Coronary artery (tissue), 2 donors: ENCODE measurements around the gene NEUROD1.

ENCODE experiments used
- DNase-seq: peaks from one replicate; pipeline ENCODE4 v3.0.0-alpha.2; 2017; ENCODE audit warnings: low spot score
- H3K27ac ChIP-seq, 2 donors: fragments of 200-600 bp; sonication (generic); one replicate each; pipeline ENCODE4 v1.5.1; 2016 to 2019
- H3K4me3 ChIP-seq: fragments of 200-600 bp; sonication (generic); 2 replicates; pipeline ENCODE4 v1.5.1; 2016; ENCODE audit warnings: mild to moderate bottlenecking, moderate library complexity
- TF ChIP-seq, protein P1 (sequence below): fragments of 200-600 bp; sonication (generic); IDR thresholded peaks from one replicate; pipeline ENCODE4 v1.5.1; 2019; ENCODE audit warnings: antibody characterized with exemption

Gene NEUROD1

DNA sequence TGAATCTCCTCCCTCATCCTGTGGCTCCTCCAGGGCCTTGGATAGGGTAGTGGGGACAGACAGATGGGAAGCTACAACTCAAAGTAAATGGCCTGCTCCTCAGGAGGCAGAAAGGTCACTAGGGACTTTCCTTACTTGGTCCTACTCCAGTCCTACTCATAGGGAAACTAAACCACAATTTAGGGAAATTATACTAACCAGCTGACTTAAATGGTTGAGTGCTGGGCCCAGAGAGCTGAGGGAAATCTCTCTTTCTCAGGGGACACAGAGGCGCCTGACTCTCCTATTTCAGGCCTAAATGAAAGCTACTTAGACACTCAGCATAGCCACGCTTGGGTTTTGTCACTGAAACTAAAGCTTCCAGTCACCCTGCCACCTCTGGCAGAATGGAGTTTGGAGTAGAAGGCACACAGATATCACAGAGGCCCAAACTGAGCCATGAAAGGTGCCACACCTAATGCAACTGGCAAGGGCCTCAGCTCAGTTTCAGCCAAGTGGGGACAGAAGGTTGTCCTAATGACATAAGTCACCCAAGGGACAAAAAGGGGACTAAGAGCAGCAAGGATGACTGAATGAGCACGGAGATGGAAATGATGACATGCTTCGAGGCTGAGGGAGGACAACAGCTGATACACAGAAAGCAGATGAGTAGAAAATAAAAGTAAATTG is 47.5 kb downstream of the NEUROD1 start:
- TF ChIP-seq, protein P1, sequence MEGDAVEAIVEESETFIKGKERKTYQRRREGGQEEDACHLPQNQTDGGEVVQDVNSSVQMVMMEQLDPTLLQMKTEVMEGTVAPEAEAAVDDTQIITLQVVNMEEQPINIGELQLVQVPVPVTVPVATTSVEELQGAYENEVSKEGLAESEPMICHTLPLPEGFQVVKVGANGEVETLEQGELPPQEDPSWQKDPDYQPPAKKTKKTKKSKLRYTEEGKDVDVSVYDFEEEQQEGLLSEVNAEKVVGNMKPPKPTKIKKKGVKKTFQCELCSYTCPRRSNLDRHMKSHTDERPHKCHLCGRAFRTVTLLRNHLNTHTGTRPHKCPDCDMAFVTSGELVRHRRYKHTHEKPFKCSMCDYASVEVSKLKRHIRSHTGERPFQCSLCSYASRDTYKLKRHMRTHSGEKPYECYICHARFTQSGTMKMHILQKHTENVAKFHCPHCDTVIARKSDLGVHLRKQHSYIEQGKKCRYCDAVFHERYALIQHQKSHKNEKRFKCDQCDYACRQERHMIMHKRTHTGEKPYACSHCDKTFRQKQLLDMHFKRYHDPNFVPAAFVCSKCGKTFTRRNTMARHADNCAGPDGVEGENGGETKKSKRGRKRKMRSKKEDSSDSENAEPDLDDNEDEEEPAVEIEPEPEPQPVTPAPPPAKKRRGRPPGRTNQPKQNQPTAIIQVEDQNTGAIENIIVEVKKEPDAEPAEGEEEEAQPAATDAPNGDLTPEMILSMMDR, result no peak
- no peak overlapping the region for H3K27ac ChIP-seq
- no peak for DNase-seq
- no peak overlapping the region for H3K4me3 ChIP-seq

DNA sequence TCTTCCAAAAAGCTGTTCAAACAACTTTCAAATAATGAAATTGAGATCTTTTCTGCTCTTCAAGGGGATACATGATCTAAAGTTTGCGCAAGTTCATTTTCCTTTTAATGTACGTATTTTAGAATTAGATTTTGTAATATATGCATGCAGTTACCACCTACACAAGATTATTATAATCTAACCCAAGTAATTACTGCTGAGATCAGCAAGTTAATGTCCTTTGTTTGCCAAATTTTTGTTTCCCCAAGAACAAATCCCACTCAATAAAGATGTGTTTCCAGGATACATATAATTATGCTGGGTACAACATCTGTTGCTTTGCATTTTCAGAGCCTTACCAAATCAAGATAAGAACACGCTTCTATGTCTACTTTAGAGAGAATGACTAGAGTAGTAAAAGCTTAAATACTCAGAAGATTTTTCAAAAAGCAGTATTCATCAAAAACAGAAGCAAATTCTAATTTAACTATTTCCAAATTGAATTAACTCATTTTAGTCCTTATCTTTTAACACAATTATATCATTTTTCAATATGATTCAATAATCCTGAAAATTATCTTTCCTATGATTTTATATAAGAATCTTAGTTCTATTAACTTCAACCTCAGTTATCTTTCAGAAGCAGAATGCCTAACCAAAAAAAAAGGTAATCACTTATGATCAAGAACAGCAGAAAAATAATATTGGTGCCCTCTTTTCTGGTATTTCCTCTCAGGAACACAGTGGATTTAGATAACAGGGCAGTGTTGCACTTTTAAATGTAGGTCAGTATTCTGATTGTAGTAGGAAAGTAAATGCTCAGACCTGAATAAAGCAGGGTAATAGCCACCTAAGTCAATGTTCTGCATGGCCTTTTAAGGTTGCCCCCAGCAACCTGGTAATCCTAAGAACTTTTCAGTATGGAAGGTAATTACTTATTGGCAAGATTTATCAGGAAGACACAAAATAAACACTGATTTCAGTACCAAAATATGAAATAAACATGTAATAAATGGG is 51.4 kb downstream of the NEUROD1 start:
- H3K27ac ChIP-seq, result no peak overlapping the region
- no peak overlapping the region for H3K4me3 ChIP-seq
- no peak for DNase-seq
- TF ChIP-seq, protein P1, result no peak

GRCh38 chr2:181627545-181627944 is 52.8 kb downstream of the NEUROD1 start:
- no peak overlapping the region for H3K27ac ChIP-seq
- no peak overlapping the region for H3K4me3 ChIP-seq
- DNase-seq, result no peak
- TF ChIP-seq, protein P1, result no peak

DNA sequence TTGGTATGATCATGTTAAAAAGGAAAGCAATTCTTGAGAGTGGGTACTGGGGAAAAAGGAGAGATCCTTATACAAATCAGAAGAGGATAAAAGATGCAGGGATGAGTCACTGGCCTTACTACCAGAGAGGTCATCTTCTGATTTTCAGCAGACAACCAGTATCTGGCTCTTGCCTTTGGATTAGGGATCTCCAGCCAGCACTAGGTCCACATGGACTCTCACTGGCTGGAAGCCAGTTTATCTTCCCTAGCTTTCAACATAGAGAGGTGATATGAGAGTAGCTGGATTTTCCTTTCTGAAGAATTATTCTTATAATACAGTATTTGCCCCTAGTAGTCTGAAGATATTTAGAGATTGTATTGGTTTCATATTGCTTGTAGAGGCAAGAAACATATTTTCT is 53.6 kb downstream of the NEUROD1 start:
- Histone ChIP-seq H3K4me3 (no peak overlapping the region), H3K27ac (no peak overlapping the region)
- DNase-seq, result no peak
- TF ChIP-seq, protein P1, result no peak
